Measurements from ENCODE around the gene MYO1H.

MYO1H gene

GRCh38 chr12:109496306-109496705, 148.6 kb downstream of the MYO1H start:
- no peak for DNase-seq

GRCh38 chr12:109497675-109498074, 150.0 kb downstream of the MYO1H start:
- DNase-seq: no peak
